Left lung (tissue), 10 donors: Measurements from ENCODE around the gene TFDP1. TPM values are rescaled to one million over a fixed set of nuclear protein-coding genes. Genes with fewer than 3 reads are reported as not detected.
"Not testable (repeated sequence)": the region's sequence is repeated elsewhere in the genome, so short reads cannot be mapped to it uniquely, and the experiment has no call there.

Experiments
- ATAC-seq: fragments of 200-7000 bp; cut with Tn5 transposase; one replicate; pipeline ENCODE4 v1.9.1; 2020; ENCODE audit warnings: moderate library complexity
- DNase-seq, 4 donors: peaks; one replicate each; pipeline ENCODE4 v3.0.0-alpha.2; 2013 to 2020
- H3K27ac ChIP-seq, 2 donors: fragments of 200-600 bp; sonication (generic) in 1 of 2; one replicate each; pipeline versions ENCODE4 v1.5.0 to v1.8.0; 2020 to 2021
- H3K27me3 ChIP-seq, 2 donors: fragments of 200-600 bp; sonication (generic) in 1 of 2; one replicate each; pipeline versions ENCODE4 v1.5.0 to v1.8.0; 2020 to 2021
- H3K36me3 ChIP-seq, 2 donors: fragments of 200-600 bp; sonication (generic) in 1 of 2; one replicate each; pipeline versions ENCODE4 v1.5.0 to v1.8.0; 2020 to 2021
- H3K4me1 ChIP-seq, 2 donors: fragments of 200-600 bp; one replicate each; pipeline ENCODE4 v1.8.0; 2021
- H3K4me3 ChIP-seq, 2 donors: fragments of 200-600 bp; sonication (generic) in 1 of 2; one replicate each; pipeline versions ENCODE4 v1.5.0 to v1.8.0; 2020 to 2021; ENCODE audit warnings: mild to moderate bottlenecking in 1 of 2
- H3K9me3 ChIP-seq, 2 donors: fragments of 200-600 bp; sonication (generic) in 1 of 2; one replicate each; pipeline versions ENCODE4 v1.5.0 to v1.8.0; 2020 to 2021
- intact Hi-C, 2 donors: fragments of 100-400 bp; cut with DNase I; formaldehyde crosslinking; loops; one replicate each; pipeline versions ENCODE4 v1.11.2 to v1.14.2; 2022
- polyA plus RNA-seq, 6 donors: library from polyadenylated mRNA; unstranded; fragments of 120-200 nt; gene quantifications; one replicate each; pipeline ENCODE4 v1.2.1, GENCODE V29; 2013; ENCODE audit not compliant: insufficient read length in 6 of 6
- total RNA-seq, 2 donors: library from RNA; stranded (reverse); fragmentation: NEBNext Ultra II Directional; extraction: Animal tissue kit (Norgen Biotek cat#: 25700); gene quantifications; one replicate each; pipeline ENCODE4 v1.2.1, GENCODE V29; 2021
- TF ChIP-seq, protein P1 (sequence below), 2 donors: fragments of 200-600 bp; sonication (generic) in 1 of 2; IDR thresholded peaks; one replicate each; pipeline versions ENCODE4 v1.5.0 to v1.8.0; 2021; ENCODE audit warnings: antibody characterized with exemption in 2 of 2
- donor health status: DM: no; HTN: yes; CAD: no.
- donor health status: DM: no; HTN: no; CAD: no.

The TFDP1 gene
- total and polyA plus RNA-seq, 8 donors = 48.8 to 99.5 (median 81.7) TPM

DNA sequence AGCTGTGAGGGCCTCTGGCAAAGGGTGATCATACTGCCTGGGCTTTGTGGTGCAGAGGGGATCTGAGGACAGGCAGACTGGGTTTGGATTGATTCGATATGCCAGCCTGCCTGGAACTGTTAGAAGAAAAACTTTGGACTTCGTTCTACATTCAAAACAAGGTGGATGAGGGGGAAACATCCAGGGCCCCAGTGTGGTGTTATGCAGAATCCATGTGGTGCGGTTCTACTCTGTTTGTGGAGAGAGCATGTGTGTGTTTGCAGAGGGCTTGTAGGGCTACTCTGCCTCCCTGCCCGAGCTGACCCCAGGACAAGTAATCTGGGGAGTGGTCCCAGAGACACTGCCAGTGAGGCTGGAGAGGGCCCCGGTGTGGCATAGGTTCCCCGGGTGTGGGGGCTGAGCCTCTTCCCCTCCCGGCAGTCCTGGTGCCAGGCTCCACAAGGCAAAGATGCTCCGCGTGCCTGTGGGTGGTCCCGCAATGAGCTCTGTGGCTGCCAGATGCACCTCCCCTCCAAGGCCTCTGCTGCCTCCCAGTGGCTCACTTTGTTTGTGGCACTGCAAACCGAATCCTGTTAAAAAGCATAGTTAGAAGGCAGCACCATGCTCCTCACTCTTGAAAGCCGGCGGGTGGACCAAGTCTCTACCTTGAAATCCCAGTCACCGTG, 22.3 kb upstream of the TFDP1 start:
- intact Hi-C loops = no loop called here
- DNase-seq (peak; percentile 61 to 82 (median 63)), ATAC-seq (peak; percentile 86)
- no peaks in the 10 kb centered on the region for H3K36me3 ChIP-seq
- no peak overlapping the region for H3K4me3 ChIP-seq
- no peak overlapping the region for H3K27ac ChIP-seq
- peaks cover 0 to 6% of the 10 kb centered on the region in 2 donors for H3K27me3 ChIP-seq
- H3K9me3 ChIP-seq = no peaks in the 10 kb centered on the region
- no peaks in the 10 kb centered on the region for H3K4me1 ChIP-seq
- TF ChIP-seq, protein P1, sequence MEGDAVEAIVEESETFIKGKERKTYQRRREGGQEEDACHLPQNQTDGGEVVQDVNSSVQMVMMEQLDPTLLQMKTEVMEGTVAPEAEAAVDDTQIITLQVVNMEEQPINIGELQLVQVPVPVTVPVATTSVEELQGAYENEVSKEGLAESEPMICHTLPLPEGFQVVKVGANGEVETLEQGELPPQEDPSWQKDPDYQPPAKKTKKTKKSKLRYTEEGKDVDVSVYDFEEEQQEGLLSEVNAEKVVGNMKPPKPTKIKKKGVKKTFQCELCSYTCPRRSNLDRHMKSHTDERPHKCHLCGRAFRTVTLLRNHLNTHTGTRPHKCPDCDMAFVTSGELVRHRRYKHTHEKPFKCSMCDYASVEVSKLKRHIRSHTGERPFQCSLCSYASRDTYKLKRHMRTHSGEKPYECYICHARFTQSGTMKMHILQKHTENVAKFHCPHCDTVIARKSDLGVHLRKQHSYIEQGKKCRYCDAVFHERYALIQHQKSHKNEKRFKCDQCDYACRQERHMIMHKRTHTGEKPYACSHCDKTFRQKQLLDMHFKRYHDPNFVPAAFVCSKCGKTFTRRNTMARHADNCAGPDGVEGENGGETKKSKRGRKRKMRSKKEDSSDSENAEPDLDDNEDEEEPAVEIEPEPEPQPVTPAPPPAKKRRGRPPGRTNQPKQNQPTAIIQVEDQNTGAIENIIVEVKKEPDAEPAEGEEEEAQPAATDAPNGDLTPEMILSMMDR (IDR thresholded peaks at IDR 0.05) = peak; percentile 38 to 65

DNA sequence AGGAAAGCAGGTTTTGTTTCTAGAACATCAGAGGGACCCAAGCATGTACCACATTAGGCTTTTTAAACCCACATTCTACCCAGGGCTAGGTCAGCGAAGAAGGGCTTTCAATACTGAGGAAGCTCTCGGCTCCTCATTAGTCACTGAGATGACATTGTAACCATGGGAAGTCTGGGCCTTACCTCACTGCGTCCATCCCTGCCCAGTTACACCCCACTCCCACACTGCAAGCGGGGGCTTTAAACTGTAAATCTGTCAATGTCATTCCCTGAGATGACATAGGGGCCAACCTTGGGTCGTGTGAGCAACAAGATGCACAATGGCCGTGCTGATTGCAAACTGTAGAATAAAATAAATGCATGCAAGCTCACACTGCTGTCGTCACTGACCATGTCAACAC, 21.7 kb upstream of the TFDP1 start:
- Histone ChIP-seq H3K4me1 (no peaks in the 10 kb centered on the region), H3K27me3 (peaks cover 0 to 6% of the 10 kb centered on the region in 2 donors), H3K27ac (no peak overlapping the region), H3K36me3 (no peaks in the 10 kb centered on the region), H3K9me3 (no peaks in the 10 kb centered on the region), H3K4me3 (no peak overlapping the region)
- no peak for DNase-seq
- TF ChIP-seq, protein P1 (IDR thresholded peaks at IDR 0.05) = no peak
- intact Hi-C loops = no loop called here
- no peak for ATAC-seq

DNA sequence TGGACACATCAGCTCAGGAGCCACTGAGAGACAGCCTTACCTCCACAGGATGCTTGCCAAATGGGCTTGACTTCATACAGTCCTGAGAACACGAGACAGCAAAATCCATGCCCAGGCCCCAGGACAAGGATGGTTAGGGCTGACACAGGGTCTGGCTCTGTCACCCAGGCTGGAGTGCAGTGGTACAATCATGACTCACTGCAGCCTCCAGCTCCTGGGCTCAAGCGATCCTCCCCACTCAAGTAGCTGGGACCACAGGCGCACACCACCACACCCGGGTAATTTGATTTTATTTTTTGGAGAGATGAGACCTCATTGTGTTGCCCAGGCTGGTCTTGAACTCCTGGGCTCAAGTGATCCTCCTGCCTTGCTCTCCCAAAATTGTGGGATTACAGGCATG, 21.0 kb upstream of the TFDP1 start:
- H3K36me3 ChIP-seq, H3K9me3 ChIP-seq, H3K27ac ChIP-seq, H3K27me3 ChIP-seq, H3K4me3 ChIP-seq, H3K4me1 ChIP-seq, ATAC-seq, intact Hi-C loops: not testable (repeated sequence)
- DNase-seq = peak in 1 of 4 donors; percentile 35

DNA sequence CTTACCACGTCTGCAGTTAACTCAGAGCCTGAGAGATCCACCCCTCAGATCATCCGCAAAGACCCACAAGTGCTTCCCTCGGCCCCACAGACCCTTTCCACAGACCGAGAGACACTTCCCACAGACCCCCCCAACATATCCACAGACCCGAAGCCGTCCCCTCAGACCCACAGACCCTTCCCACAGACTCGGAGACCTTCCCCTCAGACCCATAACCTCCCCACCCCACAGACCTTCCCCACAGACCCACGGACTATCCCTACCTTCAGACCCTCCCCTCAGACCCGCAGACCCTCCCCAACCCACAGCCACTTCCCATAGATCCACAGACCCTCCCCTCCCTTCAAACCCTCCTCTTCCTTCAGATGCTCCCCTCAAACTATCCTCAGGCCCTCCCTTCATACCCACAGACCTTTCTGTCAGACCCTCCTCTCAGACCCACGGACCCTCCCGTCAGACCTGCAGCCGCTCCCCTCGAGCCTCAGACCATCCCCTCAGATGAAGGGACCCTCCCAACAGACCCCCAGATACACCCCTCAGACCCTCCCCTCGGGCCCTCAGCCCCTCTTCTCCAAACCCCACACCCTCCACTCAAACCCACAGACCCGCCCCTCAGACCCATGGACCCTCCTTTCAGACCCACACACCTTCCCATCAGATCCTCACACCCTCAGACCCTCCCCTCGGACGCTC, 20.1 kb upstream of the TFDP1 start:
- intact Hi-C loops = no loop called here
- no peak overlapping the region for H3K4me3 ChIP-seq
- H3K4me1 ChIP-seq = no peaks in the 10 kb centered on the region
- TF ChIP-seq, protein P1 (IDR thresholded peaks at IDR 0.05) = no peak
- H3K9me3 ChIP-seq = no peaks in the 10 kb centered on the region
- H3K27ac ChIP-seq = no peak overlapping the region
- DNase-seq = peak in 1 of 4 donors; percentile 31
- H3K27me3 ChIP-seq = peaks cover 0 to 6% of the 10 kb centered on the region in 2 donors
- H3K36me3 ChIP-seq = no peaks in the 10 kb centered on the region
- no peak for ATAC-seq

DNA sequence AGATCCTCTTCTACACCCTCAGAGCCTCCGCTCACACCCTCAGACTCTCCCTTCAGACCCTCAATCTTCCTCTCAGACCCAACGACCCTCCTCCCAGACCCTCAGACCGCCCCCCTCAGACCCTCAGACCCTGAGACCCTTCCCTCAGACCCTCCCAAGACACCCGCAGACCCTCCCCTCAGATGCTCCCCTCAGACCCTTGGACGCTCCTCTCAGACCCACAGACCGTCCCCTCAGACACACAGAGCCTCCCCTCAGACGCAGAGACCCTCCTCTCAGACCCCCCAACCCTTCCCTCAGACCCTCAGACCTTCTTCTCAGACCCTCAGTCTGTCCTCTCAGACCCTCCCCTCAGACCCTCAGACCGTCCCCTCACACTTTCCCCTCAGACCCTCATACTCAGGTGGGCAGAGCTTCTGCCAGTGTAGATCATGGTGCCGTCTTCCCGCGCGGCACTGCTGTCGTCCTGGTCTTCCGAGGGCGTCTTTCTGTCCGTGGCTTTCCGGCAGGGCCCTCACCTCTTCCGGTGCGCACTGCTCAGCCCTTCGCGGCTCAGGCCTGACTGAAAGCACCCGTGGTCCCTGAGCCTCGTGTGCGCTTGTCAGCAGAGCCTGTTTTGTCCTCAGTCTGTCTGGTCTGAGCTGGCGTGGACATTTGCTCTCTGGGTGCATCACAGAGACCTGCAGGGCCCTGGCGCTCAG, 18.9 kb upstream of the TFDP1 start:
- peak in 1 of 4 donors; percentile 53 for DNase-seq
- no peak overlapping the region for H3K27ac ChIP-seq
- H3K36me3 ChIP-seq = no peaks in the 10 kb centered on the region
- H3K4me1 ChIP-seq = no peaks in the 10 kb centered on the region
- H3K27me3 ChIP-seq = peaks cover 0 to 6% of the 10 kb centered on the region in 2 donors
- TF ChIP-seq, protein P1 (IDR thresholded peaks at IDR 0.05) = no peak
- H3K4me3 ChIP-seq = no peak overlapping the region
- no peaks in the 10 kb centered on the region for H3K9me3 ChIP-seq
- no peak for ATAC-seq
- intact Hi-C loops = no loop called here
